ENCODE measurements around the gene RHOT2.

DNA sequence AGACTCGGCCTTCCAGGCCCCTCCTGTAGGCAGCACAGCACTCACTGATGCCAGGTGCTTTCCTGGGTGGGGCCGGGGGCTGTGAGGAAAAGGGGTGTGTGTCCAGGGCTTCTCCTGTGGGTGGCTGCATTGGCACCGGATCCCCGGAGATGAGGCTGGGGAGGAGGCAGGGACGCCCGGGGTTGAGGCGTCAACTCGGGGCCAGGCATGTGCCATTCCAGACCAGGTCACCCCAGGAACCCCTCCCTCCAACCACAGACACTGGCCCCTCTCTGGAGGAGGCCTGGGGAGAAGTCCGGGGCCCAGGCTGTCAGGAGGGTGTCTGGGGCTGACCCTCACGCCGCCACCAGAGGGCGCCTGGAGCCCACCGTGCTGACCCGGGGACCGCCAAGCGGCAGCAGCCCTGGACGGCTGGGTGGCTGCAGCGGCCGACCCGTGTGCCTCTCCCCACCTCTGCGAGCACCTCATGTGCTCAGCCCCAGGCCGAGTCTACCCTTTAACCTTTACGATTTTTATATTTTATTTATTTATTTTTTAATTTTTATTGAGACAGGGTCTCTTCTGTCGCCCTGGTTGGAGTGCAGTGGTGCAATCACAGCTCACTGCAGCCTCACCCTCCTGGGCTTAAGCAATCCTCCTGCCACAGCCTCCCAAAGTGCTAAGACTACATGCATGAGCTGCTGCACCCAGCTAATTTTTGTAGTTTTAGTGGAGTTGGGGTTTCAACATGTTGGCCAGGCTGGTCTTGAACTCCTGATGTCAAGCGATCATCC is 43.8 kb downstream of the RHOT2 start:
- TF ChIP-seq, protein P1, sequence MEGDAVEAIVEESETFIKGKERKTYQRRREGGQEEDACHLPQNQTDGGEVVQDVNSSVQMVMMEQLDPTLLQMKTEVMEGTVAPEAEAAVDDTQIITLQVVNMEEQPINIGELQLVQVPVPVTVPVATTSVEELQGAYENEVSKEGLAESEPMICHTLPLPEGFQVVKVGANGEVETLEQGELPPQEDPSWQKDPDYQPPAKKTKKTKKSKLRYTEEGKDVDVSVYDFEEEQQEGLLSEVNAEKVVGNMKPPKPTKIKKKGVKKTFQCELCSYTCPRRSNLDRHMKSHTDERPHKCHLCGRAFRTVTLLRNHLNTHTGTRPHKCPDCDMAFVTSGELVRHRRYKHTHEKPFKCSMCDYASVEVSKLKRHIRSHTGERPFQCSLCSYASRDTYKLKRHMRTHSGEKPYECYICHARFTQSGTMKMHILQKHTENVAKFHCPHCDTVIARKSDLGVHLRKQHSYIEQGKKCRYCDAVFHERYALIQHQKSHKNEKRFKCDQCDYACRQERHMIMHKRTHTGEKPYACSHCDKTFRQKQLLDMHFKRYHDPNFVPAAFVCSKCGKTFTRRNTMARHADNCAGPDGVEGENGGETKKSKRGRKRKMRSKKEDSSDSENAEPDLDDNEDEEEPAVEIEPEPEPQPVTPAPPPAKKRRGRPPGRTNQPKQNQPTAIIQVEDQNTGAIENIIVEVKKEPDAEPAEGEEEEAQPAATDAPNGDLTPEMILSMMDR (IDR thresholded peaks at IDR 0.05): peak; percentile 90 to 93 (median 92)
- no peak for TF ChIP-seq POLR2A (IDR thresholded peaks at IDR 0.05)

All from uterus (tissue), 2 donors.